ES-I3 (cell line): ENCODE measurements around the gene SPRYD3.
A peak's percentile ranks its signal among the peaks of the same experiment; 100 is the strongest.
"Not testable (repeated sequence)": the region's sequence is repeated elsewhere in the genome, so short reads cannot be mapped to it uniquely, and the experiment has no call there.

Source experiments
- H3K36me3 ChIP-seq: 2 replicates; pipeline ENCODE4 v1.6.1; 2013; ENCODE audit warnings: mild to moderate bottlenecking, low read length, control low read depth, moderate library complexity; ENCODE audit not compliant: insufficient read depth
- H3K4me1 ChIP-seq: 2 replicates; pipeline ENCODE4 v1.6.1; 2013; ENCODE audit warnings: mild to moderate bottlenecking, control low read depth, low read length; ENCODE audit not compliant: insufficient read depth
- H3K9ac ChIP-seq: 2 replicates; pipeline ENCODE4 v1.6.1; 2013; ENCODE audit warnings: low read depth, mild to moderate bottlenecking, low read length, moderate library complexity
- H3K9me3 ChIP-seq: 2 replicates; pipeline ENCODE4 v1.6.1; 2013; ENCODE audit warnings: mild to moderate bottlenecking, low read length, moderate library complexity; ENCODE audit not compliant: control insufficient read depth, insufficient read depth

The SPRYD3 gene

DNA sequence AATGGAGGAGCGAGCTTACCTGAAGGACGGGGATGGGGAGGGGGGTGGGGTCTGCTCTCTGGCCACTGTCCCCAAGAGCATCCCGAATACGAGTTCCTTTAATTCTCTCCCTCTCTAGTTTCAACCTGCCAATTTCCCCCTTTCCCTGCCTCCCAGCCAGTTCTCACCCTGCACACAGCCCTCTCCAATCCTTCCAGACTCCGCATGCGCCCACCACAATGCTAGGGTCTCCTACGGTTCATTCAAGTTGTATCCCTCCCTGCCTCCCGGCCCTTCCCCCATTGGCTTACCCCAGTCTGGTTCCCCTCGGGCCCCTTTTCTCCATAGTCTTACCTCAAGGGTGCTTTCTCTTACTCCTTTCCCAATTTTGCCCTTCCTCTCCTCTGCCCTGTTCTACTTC, 17.6 kb upstream of the SPRYD3 start:
- H3K9me3 ChIP-seq, result no peaks in the 10 kb centered on the region
- peak overlapping the region; percentile 53; the same call in 1 of the 2 replicates for H3K9ac ChIP-seq
- H3K4me1 ChIP-seq, result peaks cover 19% of the 10 kb centered on the region
- H3K36me3 ChIP-seq, result no peaks in the 10 kb centered on the region

DNA sequence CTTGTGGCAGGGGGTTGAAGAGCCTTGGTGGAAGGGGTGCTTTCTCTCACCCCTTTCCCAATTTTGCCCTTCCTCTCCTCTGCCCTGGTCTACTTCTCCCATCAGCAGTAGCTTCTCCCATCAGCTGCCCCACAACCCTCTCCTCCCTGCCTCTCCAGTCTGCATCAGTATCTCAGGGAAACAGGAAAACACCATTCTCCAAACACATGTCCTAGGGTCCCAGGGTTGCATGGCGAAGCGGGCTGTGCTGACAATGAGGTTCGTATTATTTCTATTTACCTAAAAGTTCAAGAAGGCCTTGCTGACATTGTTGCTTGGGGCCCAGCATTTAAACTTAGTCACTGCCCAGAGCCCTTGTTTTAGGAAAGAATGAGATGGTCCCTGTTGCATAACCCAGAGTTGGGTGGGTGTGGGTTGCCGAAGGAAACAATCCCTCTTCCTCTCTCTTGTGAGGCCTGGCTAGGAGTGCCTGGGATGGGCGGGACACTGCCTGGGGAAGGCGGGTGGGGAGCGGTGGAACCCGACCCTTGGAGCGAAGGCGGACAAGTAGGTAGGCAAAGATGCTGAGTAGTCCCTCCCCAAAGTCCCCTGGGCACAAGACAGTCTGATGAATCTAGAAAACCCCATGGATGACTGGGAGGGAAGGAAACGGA, 17.0 kb upstream of the SPRYD3 start:
- Histone ChIP-seq H3K36me3 (no peaks in the 10 kb centered on the region), H3K9ac (peak overlapping the region; percentile 53; the same call in 1 of the 2 replicates), H3K4me1 (peaks cover 19% of the 10 kb centered on the region), H3K9me3 (no peaks in the 10 kb centered on the region)

DNA sequence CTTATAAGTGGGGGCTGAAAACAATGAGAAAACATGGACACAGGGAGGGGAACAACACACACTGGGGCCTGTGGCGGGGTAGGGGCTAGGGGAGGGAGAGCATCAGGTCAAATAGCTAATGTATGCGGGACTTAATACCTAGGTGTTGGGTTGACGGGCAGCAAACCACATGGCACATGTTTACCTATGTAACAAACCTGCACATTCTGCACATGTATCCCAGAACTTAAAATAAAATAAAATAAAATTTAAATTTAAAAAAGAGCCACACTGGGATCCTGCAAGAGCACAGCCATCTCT, 16.4 kb upstream of the SPRYD3 start:
- H3K9ac ChIP-seq, H3K9me3 ChIP-seq, H3K36me3 ChIP-seq: not testable (repeated sequence)
- peaks cover 19% of the 10 kb centered on the region for H3K4me1 ChIP-seq

DNA sequence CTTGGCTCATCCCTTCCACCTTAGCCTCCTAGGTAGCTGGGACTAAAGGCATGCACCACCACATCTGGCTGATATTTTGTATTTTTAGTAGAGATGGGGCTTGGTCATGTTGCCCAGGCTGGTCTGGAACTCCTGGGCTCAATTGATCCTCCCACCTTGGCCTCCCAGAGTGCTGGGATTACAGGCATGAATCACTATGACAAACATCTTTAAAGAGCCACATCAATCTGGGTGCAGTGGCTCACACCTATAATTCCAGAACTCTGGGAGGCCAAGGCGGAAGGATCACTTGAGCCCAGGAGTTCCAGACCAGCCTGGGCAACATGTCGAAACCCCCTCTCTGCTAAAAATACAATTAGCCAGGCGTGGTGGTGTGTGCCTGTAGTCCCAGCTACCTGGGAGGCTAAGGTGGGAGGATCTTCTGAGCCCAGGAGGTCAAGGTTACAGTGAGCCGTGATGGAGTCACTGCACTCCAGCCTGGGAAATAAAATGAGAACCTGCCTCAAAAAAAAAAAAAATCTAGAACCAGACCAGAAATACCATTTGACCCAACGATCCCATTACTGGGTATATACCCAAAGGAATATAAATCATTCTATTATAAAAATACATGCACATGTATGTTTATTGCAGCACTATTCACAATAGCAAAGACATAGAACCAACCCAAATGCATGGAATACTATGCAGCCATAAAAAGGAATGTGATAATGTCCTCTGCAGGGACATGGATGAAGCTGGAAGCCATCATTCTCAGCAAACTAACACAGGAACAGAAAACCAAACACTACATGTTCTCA, 15.8 kb upstream of the SPRYD3 start:
- H3K9ac ChIP-seq, H3K9me3 ChIP-seq, H3K36me3 ChIP-seq: not testable (repeated sequence)
- H3K4me1 ChIP-seq, result peaks cover 19% of the 10 kb centered on the region

DNA sequence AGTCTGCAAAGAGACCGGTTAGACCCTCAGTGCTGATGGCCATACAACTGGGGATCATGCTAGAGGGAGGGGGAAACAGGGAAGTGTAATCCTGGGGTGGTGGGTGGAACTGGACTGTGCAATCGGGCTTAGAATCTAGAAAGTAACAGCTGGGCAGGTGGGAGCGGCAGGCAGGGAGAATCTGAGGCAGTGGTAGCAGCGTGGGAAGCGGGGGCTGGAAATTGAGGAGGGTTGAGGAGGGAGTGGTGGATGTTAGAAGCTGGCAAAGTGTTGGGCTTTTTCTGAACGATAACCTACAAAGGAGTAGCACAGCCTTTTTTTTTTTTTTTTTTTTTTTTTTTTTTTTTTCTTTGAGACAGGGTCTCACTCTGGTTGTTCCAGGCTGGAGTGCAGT, 15.2 kb upstream of the SPRYD3 start:
- Histone ChIP-seq H3K9ac (no peak overlapping the region), H3K36me3 (no peaks in the 10 kb centered on the region), H3K4me1 (peaks cover 19% of the 10 kb centered on the region), H3K9me3 (no peaks in the 10 kb centered on the region)

DNA sequence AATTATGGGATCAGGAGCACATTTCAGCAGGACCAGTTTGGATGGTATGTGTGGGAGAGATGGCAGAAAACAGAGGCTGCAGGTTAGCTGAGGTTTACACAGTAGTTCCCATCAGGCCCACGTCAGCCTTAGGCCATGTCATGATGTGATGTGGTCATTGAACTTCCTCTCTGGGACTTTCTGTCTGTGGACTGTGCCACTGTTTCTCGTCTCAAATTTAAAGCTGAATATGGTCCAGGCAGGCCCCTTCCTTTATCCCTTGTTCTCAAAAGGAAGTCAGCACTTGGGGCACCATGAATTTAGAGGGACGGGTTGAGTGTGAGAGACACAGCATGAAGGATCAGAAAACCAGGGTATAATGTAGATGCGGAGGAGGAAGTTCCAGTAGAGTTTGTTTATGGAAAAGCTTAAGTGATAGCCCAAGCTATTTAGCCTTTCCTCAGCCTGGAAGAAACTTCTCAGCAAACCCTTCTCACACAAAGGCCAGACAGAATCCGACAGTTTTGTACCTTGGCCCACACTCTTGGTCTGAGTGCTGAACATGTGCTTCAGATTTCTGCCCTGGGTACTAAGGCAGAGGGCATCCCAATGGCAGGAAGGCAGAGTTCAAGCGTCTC, 14.7 kb upstream of the SPRYD3 start:
- Histone ChIP-seq H3K36me3 (no peaks in the 10 kb centered on the region), H3K9me3 (no peaks in the 10 kb centered on the region), H3K4me1 (peaks cover 15% of the 10 kb centered on the region), H3K9ac (no peak overlapping the region)

DNA sequence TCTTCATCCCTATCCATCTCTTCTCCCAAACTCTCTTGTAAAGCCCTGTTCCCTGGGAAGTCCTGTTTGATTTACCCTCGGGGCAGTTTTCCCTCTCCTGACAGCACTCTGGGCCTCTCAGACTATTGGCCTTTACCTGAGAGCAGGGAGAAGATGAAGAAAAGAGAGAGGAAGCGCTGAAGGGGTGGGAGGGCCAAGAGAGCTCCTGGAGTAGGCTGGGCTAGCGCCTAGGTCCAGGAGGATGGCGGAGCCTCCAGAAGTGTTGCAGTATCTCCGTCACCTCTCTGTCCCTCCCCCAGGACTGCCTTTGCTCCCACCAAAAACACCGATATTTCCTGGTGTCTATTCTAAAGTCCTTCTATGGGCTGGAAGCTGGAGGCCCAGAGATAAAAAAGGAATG, 12.6 kb upstream of the SPRYD3 start:
- Histone ChIP-seq H3K9me3 (no peaks in the 10 kb centered on the region), H3K36me3 (no peaks in the 10 kb centered on the region), H3K9ac (no peak overlapping the region), H3K4me1 (peaks cover 9% of the 10 kb centered on the region)

DNA sequence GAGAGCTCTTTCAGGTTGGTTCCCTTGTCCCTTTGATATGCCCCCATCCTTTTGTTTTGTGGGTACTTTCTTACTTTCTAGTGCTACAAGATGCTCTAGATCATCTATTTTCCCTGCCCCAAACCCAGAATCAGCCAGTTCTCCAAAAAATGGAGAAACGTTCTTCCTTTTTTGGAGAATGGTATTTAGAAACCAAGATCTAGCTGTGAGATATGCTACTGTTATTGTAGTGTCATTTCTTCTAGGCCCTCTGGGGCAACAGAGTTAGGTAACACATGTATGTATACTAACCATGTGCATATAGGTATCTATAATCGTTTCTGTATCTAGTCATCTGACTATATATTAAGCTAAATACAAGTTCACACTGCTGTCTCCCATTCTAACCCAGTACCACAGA, 11.4 kb upstream of the SPRYD3 start:
- no peak overlapping the region for H3K9ac ChIP-seq
- no peaks in the 10 kb centered on the region for H3K36me3 ChIP-seq
- H3K4me1 ChIP-seq, result peaks cover 3% of the 10 kb centered on the region
- H3K9me3 ChIP-seq, result no peaks in the 10 kb centered on the region

DNA sequence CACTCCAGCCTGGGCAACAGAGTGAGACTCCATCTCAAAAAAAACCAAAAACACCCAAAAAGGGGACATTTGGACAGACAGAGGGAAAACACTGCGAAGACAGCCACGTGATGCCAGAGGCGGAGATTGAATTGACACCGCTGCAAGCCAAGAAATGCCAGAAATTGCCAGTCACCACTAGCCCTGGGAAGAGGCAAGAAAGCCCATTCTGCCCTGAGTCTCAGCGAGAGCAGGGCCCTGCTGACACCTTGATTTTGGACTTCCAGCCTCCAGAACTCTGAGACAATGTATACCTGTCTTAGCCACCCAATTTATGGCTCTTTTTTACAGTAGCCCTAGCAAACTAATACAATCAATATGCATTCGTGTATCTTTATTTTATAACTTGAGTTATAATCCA, 10.9 kb upstream of the SPRYD3 start:
- Histone ChIP-seq H3K9me3 (no peaks in the 10 kb centered on the region), H3K4me1 (peaks cover 3% of the 10 kb centered on the region), H3K36me3 (no peaks in the 10 kb centered on the region), H3K9ac (no peak overlapping the region)

DNA sequence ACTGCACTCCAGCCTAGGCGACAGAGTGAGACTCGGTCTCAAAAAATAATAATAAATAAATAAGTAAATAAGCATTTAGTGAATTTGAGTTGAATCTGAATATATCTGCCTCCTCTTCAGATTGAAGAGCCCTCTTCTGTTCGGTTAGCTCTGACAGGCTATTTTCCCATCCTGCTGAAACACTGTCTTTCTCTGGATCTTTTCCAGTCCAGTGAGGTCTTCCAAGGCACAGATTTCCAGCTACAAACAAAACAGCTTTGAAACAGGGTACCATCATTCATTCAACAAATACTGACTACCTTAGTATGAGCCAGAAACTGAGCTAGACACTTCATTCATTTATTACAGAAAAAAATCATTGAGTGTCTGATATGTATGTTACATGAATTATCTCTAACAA, 7.2 kb upstream of the SPRYD3 start:
- Histone ChIP-seq H3K36me3 (no peaks in the 10 kb centered on the region), H3K9me3 (no peaks in the 10 kb centered on the region), H3K4me1 (no peaks in the 10 kb centered on the region), H3K9ac (no peak overlapping the region)

DNA sequence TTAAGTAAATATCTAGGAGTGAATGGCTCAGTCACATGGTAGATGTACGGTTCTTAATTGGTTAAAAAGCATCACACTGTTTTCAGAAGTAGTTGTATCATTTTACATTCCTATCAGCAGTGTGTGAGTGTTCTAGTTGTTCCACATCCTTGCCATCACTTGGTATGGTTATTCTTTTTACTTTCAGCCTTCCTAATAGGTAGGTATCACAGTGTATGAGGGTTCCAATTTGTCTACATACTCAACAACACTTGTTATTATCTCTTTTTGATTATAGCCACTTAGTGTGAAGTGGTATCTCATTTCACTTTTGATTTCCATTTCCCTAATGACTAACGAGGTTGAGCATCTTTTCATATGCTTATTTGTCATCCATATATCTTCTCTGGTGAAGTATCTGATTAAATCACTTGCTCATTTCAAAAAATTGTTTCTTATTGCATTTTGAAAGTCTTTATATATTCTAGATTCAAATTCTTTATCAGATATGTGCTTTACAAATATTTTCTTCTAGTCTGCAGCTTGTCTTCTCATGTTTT, 3.5 kb upstream of the SPRYD3 start:
- no peak overlapping the region for H3K9ac ChIP-seq

DNA sequence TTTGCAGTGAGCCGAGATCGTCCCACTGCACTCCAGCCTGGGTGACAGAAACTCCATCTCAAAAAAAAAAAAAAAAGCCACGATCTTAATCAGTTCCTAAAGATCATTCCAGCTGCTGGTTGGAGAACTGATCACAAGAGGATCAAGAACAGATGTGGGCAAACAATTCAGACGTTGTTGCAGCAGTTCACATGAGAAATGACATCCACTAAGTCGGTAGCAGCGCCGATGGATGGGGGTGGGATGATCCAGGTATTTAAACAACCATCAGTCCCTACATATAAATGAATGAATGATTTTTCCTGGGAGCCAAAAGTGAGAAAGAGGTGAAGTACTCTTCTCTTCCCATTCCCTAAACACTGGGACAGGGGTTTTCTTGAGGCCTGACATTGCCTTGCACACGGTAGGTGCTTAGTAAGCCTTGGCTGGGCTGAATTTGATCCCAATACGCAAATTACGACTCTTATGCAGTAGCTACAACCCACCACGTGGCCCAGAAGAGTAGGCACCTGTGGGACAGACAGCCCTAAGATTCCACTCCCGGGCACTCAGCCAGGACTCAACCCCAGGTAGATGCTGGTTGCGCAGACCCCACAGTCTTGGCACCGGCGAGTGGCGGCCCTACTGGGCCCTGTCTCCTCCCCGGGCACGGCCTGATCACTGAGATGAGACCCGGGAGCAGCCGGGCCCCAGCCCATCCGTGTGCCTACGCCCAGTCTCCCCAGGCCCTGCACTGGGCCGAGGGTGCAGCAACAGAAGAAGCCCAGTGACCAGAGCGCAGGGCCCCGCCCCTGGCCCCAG, 565 bp downstream of the SPRYD3 start:
- Histone ChIP-seq H3K9me3 (no peaks in the 10 kb centered on the region), H3K36me3 (no peaks in the 10 kb centered on the region), H3K4me1 (peaks cover 6% of the 10 kb centered on the region; the same call in 1 of the 2 replicates), H3K9ac (peak overlapping the region; percentile 75)

More for the DNA sequence above, 3.5 kb upstream of the SPRYD3 start:
- no peaks in the 10 kb centered on the region for H3K36me3 ChIP-seq
- peaks cover 6% of the 10 kb centered on the region; the same call in 1 of the 2 replicates for H3K4me1 ChIP-seq
- H3K9me3 ChIP-seq, result no peaks in the 10 kb centered on the region

DNA sequence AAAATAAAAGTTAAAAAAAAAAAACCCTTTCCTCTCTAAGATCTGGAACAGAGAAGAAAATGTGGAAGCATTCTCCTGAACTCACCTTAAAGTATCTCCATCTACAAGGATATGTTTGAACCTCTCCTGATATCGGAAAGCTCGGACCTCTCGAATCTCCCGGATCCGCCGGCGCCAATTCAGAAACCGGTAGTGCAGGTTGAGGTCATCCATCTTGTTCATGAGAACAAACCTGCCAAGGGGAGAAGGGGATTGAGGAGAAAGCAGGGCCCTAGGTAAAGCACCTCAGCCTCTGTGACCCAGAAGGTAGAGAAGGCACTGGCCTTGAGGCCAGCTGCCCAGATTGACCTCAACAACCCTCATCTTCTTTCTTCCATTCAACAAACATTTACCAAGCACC, 2.2 kb downstream of the SPRYD3 start:
- Histone ChIP-seq H3K4me1 (peaks cover 12% of the 10 kb centered on the region; the same call in 1 of the 2 replicates), H3K36me3 (no peaks in the 10 kb centered on the region), H3K9ac (no peak overlapping the region), H3K9me3 (no peaks in the 10 kb centered on the region)

DNA sequence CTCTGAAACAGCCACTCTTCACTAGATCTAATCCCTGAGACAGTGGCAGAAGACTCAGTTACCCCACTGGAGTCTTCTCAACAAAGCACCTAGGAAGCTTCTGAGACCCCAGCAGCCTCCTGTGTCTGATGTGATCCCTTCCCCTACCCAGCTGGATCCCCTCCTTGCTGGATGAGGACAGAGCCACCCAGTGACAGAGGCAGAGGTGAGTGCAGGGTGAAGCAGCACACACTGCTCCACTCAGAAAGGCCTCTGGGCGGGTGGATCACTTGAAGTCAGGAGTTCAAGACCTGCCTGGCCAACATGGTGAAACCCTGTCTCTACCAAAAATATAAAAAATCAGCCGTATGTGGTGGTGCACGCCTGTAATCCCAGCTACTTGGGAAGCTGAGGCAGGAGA, 2.7 kb downstream of the SPRYD3 start:
- H3K36me3 ChIP-seq, result no peaks in the 10 kb centered on the region
- no peak overlapping the region for H3K9ac ChIP-seq
- H3K4me1 ChIP-seq, result peaks cover 14% of the 10 kb centered on the region; the same call in 1 of the 2 replicates
- no peaks in the 10 kb centered on the region for H3K9me3 ChIP-seq
